ENCODE results near the gene TRIM14.

DNA sequence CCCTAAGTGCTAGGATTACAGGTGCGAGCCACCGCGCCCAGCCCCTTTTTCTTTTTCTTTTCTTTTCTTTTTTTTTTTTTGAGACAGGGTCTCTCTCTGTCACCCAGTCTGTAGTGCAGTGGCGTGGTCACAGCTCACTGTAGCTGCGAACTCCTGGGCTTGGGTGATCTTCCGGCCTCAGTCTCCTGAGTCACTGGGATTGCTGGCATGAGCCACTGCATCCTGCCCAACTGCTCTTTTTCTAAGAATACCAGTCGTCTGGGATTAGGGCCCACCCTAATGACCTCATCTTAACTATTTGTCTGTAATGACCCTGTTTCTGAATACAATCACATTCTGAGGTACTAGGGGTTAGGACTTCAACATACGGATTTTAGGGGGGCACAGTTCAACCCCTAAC lies 96.6 kb downstream of the TRIM14 start:
- TF ChIP-seq, protein P1, sequence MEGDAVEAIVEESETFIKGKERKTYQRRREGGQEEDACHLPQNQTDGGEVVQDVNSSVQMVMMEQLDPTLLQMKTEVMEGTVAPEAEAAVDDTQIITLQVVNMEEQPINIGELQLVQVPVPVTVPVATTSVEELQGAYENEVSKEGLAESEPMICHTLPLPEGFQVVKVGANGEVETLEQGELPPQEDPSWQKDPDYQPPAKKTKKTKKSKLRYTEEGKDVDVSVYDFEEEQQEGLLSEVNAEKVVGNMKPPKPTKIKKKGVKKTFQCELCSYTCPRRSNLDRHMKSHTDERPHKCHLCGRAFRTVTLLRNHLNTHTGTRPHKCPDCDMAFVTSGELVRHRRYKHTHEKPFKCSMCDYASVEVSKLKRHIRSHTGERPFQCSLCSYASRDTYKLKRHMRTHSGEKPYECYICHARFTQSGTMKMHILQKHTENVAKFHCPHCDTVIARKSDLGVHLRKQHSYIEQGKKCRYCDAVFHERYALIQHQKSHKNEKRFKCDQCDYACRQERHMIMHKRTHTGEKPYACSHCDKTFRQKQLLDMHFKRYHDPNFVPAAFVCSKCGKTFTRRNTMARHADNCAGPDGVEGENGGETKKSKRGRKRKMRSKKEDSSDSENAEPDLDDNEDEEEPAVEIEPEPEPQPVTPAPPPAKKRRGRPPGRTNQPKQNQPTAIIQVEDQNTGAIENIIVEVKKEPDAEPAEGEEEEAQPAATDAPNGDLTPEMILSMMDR (conservative IDR thresholded peaks at IDR 0.05) = no peak
- no peak for TF ChIP-seq EZH2 (IDR thresholded peaks at IDR 0.05; ENCODE audit: low read depth)
